IPS DF 4.7 (cell line): ENCODE data around the gene CNOT1.

ENCODE experiments used
- DNase-seq: peaks from one replicate; pipeline ENCODE4 v3.0.0-alpha.2; 2013; ENCODE audit warnings: low spot score; ENCODE audit errors: extremely low read depth

Gene CNOT1

DNA sequence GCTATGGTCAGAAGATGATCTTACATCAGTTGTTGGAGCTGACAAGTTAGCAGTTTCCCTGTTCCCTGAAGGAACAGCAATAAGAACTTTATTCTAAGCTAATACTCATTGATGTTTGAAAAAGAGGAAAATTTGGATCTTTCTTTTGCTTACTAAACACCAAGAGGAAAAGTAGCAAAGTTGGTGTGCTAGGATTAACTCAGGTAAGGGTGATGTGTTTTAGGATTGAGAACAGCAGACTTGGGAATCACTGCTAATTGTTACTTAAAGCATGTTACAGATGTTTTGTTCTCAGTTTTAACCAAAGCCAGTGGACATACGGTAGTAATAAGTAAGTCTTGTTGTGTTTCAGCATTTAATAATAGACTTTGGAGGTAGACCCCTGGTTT, 110.7 kb downstream of the CNOT1 start:
- DNase-seq, result no peak

GRCh38 chr16:58518083-58518979, 111.3 kb downstream of the CNOT1 start:
- no peak for DNase-seq

- DNase-seq, result no peak
Measured at GRCh38 chr16:58516768-58517107, 112.9 kb downstream of the CNOT1 start.

GRCh38 chr16:58515871-58516767, 113.5 kb downstream of the CNOT1 start:
- no peak for DNase-seq

GRCh38 chr16:58515125-58515870, 114.3 kb downstream of the CNOT1 start, which contains the start of gene SETD6:
Gene SETD6, plus strand, starts transcription at chr16:58515517. Its CDS starts 21 bp downstream, at chr16:58515538.
- no peak for DNase-seq

DNA sequence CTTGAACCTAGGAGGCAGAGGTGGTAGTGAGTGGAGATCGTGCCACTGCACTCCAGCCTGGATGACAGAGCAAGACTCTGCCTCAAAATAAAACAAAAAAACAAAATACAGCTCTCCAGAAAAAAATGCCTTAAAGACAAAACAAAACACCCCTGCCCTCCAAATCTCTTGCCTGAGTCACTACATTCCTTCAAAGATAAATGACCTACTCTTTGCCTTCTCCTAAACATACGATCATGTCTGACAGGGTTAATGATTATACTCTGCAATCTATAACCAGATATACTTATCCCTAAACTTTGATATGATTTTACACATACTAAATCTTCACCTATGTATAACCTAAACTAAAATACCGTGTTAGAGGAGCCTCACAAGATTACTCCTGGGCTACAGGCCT, 115.8 kb downstream of the CNOT1 start:
- no peak for DNase-seq

GRCh38 chr16:58511933-58512815, 117.5 kb downstream of the CNOT1 start:
- no peak for DNase-seq

DNA sequence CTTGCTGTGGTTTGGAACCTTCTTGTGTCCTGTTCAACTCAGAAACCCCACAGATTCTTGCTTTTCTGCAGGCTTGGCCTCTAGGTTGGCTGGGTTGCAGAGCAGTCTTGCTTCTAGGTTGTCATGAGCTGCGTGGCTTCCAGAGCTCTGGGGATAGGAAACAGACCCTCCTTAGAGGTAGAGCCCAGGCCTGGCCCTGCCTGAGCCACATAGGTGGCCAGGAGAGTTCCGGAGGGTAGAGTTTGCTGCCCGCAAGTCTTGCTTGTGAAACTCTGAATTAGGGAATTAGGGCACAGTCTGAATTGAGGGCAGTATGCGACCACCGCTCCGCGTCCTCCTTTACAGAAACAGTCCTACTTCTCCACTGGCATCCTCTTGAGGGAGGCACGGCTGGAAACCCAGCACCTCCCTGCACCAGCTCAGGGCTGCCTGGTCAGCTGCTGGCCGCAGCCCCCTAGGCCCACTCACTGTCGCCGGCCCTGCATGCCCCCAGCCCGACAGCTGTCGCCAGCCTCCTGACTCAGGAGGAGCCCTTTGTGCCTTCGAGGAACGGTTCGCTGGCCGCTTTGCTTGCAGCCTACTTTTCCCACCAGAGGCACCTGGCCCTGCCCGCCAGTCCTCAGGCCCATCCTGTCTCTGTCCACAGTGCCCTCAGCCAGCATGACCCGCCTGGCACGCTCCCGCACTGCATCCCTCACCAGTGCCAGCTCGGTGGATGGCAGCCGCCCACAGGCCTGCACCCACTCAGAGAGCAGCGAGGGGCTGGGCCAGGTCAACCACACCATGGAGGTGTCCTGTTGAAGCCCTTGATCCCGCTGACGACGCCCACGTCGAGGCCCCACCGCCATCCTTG, 118.6 kb downstream of the CNOT1 start:
- DNase-seq, result no peak

DNA sequence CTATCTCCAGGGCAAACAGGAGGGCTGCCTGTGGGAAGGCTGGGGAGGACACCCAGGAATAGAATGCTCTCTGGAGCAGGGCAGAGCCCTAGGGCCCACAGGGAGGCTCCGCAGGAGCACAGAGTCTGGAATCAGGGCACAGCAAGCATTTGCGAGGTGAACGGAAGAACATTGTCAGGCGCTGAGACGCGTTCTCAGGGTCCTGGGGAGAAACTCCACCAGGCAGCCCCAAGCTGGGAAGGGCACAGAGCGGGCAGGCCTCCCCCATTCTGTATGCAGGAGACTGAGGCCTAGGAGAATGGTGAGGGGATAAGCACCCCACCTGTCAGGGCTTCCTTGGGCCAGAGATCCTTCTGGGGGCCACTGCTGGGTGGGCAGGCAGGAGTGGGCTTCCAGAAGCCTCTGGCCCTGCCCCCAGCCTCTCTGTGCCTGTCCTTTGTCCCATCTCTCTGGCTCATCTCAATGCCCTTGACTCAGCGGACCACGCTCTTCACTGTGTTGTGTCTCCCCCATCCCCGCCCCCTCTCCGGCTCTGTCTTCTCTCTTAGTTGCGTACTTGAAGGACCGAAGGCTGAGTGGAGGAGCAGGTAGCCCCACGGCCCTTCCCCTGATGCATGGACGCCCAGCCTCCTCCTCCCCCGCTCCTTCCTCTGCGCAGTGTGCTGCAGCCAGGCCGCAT, 119.4 kb downstream of the CNOT1 start:
- DNase-seq, result no peak

- no peak for DNase-seq
Measured at GRCh38 chr16:58509256-58510096, 120.2 kb downstream of the CNOT1 start.

GRCh38 chr16:58508671-58509251, 120.9 kb downstream of the CNOT1 start:
- DNase-seq, result no peak

GRCh38 chr16:58507963-58508670, 121.5 kb downstream of the CNOT1 start:
- no peak for DNase-seq

- no peak for DNase-seq
Measured at GRCh38 chr16:58507195-58507962, 122.2 kb downstream of the CNOT1 start.

DNA sequence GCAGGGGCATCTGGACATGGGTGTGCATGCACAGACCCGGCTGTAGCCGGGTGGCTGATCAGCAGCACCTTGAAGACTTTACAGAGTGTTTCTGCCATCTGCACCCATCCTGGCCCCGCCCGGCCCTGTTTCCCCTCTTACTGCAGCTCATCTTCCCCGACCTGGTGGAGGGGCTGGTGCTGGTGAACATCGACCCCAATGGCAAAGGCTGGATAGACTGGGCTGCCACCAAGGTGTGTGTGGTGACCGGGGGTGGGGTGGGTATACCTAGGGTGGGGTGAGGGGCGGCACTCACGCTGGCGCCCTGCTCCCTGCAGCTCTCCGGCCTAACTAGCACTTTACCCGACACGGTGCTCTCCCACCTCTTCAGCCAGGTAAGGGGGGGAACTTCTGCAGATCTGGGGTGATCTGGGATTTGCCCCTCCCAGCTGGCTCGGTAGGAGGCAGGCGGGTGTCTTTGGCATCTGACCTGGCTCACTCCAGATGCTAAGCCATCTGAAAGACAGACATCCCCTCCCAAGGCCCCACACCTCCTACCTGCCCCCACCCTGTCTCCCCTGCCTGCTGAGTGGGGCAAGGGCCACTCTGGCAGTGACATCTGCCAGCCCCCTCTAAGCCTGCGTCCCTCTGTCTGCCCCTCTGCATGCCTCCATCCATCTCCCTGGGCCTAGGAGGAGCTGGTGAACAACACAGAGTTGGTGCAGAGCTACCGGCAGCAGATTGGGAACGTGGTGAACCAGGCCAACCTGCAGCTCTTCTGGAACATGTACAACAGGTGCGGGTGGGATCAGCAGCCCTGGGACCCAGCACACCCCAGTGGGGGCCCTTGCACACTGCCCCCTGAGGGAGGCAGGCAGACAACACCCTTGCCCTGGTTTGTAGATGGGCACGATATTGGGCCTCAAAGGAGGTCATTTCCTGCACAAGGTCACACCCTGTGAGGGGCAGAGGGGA, 123.1 kb downstream of the CNOT1 start:
- no peak for DNase-seq
